ENCODE results near the gene TLL1.

Gene TLL1

DNA sequence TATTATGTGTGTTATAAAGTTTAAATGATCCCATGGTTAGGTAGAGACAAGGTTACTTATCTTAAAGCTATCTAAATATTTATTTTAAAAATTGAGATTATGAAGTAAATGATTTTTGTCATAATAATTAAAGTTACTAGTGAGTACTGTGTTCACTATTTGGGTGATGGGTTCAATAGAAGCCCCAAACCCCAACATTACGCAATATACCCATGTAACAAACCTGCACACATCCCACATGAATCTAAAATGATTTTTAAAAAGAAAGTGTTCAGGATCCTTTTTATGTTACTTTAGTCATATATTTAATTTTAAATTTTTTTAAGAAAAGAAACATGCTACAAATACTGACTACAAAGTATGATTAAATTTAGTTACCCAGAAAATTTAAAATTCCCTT, 193.9 kb downstream of the TLL1 start:
- DNase-seq = no peak

DNA sequence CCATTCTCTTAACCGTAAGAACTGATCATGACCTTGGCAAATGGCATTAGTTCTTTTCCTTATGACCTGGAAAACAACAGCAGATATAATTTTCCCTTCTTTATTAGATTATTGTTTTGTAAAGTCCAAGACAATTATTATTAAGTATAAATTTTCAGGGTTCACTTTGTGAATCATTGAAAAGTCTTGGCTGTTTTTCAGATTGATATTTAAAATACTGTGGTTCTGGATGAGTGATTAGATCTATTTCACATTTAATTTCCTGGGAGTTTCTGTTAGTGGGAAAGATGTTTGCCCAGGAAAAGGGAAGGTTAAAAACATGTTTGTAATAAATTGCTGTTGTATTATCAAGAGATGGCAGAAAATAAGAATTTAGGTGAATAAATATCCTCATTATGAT, 194.9 kb downstream of the TLL1 start:
- no peak for DNase-seq

DNA sequence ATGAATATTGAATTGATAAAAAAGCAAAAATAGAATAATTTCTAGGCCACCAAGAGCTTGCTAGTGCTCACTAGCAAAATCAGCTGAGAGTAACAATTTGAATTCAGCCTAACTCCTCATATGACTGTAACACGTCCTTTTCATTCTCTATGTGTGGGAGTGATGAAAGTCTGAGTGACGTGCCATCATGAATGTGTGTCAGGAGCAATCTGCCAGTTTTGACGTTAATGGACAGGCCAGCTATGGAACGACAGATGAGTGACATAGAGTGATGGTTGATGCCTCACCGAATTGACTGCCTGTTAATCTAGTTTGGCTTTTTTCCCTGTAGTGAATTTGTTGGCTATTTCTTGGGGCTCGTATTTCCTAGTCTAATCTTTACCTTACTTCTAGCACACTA, 200.7 kb downstream of the TLL1 start:
- DNase-seq = no peak

DNA sequence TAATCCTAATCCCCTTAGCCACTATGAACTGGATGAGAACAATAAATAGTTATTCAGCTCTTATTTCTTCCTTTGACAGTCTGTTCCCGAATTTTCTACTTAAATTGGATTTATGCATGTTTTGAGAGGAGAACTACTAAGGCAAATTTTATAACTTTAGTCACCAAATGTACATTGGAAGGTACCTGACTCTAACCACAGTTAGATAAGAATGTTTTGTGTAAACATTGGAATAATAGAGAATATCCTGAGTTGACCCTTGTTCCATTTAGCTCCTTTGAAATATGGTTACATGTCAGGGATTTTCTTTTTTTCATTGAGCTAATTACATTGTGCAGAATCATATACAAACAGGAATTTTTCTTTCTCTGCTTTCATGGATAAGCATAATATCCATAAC, 202.6 kb downstream of the TLL1 start:
- no peak for DNase-seq

DNA sequence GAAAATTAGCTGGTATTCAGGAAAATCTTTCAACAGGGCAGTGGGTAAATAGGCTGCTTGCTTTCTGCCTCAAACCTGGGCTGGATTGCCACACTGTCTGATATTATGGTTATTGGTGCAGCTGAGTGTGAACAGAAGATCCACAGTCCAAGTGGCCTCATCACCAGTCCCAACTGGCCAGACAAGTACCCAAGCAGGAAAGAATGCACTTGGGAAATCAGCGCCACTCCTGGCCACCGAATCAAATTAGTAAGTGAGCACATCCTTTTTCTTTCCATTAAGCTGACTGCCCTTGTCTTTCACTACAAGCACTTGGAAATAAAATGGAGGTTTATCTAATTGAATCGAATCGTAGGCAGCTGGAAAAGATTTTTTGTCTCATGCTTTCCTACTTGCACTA, 204.7 kb downstream of the TLL1 start:
- no peak for DNase-seq

DNA sequence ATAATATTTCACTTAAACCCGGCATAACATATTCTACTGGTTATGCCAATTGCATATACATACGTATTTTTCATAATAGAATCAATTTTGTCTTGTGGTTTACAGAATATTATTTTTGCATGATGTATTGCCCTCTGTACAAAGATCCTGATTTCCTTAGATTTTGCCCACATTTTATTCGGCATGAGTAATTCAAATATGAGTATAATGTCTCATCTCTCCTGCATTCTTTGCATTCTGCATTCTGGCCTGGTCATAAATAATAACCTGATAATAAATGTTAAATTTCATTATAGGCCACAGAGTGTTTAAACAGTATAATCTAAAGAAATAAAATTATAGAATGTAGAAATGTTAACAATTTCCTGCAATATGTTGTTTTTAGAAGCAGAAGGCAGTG, 205.3 kb downstream of the TLL1 start:
- DNase-seq = no peak

DNA sequence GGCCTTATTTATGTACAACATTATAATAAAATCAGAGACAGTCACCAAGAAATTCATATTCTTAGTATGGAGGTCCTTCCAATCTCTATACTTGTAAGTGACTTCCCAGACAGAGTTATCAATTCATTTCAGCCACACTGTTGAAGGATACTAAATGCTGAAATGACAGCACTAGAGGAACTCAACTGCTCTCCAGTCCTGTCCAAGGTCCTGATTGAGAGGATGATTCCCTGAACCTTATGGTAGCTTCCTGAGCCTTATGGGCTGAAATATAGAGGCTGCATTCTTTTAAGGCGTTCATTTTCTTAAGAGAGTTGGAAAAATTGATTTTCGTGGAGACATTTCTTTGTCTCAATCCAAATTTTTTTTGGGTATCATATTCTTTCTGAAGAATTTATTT, 205.9 kb downstream of the TLL1 start:
- DNase-seq = no peak

DNA sequence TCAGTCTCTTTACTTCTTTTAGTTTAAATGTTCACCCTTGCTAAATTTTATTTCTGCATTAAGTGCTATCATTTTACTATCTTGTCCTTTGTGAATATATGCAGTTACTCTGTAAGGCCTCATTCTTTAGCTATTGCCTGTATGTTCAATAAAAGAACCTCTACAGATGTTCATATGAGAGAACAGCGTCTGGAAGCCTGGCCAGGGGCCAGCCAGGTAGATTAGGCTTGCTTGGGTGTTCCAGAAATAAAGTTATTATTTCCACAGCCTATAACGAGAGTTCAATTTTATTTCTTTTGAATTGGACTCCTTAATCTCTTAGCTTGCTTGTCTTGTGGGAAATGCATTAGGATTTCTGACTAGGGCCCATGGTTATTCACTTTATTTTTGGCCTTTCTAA, 214.5 kb downstream of the TLL1 start:
- DNase-seq = no peak

DNA sequence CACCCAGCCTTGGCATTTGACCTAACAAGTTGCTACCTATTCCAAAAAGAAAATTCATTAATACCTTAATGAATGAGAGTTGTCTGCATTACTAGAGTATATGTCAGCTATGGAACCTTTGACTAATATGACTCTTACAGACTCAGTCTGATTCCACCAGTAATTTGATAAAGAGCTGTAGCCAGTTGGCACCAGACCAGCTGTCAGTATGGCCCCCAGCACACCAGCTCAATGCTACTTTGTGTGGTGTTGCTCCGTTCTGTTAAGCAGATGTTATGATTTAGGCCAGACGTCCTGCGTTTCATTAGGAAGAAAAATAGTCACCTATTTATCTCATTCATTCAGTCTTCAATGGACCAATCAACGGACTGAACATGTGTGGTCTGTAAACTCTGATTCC, 215.5 kb downstream of the TLL1 start:
- no peak for DNase-seq

DNA sequence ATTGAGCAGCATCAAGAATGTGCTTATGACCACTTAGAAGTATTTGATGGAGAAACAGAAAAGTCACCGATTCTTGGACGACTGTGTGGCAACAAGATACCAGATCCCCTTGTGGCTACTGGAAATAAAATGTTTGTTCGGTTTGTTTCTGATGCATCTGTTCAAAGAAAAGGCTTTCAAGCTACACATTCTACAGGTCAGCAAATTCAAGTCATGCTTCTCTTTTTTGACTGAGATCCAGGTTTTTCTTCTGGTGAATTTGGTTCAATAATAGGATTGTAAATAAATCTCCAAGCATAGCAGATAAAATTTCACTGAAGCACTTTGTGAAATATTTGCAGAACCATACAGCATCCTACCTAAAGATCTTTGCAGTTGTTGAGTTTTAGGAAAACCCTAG, 218.1 kb downstream of the TLL1 start:
- DNase-seq = no peak

DNA sequence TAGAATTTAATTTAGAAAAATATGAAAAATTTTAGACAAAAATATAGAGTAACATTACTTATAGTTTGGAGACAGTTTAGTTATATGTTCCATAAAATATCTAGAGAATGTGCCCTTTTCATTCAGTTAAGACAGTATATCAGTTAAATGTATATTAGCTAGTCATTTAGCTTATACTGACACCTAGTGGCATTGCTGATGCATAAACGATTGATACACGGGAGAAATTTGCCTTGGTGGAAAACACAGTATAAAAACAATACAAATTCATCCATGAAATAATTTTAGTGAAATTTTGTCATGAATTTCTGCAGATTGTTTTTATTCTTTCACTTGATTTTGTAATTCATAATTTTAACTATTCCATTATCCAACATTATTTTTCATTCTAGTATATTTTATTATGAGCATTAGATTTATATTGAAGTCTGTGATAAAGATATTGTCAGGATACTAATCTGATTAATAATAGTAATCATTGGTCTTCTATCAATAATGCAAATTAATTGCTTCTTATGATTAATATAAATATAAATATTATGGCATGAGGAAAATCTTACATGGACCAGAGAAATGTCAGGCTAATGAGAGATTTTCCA, 219.0 kb downstream of the TLL1 start:
- no peak for DNase-seq

DNA sequence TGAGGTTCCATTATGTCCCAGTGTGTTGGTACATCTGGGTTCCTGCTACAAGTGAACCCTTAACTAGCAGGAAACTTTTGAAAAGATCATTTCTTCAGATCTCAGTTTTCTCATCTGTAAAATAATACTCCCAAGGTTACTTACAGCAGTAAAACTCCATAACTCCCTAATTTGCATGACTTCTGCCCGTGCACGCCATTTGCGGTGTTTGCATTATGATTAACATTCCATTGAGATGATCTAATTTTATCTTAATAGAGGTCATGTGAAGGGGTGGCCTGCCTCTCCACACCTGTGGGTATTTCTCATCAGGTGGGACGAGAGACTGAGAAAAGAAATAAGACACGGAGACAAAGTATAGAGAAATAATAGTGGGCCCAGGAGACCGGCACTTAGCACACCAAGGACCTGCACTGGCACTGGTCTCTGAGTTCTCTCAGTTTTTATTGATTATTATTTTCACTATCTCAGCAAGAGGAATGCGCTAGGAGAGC, 219.8 kb downstream of the TLL1 start:
- DNase-seq = no peak

DNA sequence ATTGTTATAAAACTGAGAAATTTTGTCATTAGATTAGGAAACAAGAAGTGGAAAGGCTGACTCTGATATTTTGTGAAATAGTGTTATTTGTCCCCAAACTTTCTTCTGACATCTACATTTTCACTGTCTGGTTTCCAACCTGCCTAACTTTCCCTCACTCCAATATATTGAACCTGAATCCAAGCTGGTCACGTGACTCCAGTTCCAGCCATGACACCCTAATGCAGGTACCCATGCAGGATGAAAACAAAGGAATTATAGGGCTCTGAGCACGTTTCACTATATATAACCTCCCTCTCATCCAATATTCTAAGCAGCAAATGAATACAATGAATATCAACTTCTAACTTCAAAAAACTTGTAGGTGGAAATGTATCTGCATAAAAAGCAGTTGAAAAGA, 231.6 kb downstream of the TLL1 start:
- no peak for DNase-seq

DNA sequence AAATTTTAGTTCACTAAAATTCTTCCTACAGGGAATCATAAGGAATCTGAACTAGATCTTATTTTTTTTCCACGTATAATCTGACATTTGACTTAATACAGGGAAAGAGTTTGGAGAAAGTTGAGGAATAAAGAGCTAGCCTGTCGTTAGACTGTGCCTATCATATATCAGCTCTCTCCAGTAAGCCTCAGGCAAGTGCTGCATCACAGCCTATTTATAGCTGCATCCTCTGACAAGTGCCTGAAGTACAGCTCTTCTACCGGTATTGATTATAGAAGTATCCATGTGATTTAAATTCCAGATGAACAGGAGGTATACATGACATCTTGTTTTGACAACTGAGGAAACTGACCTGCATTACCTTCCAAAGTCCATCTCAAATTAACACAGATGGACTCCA, 248.9 kb downstream of the TLL1 start:
- no peak for DNase-seq

DNA sequence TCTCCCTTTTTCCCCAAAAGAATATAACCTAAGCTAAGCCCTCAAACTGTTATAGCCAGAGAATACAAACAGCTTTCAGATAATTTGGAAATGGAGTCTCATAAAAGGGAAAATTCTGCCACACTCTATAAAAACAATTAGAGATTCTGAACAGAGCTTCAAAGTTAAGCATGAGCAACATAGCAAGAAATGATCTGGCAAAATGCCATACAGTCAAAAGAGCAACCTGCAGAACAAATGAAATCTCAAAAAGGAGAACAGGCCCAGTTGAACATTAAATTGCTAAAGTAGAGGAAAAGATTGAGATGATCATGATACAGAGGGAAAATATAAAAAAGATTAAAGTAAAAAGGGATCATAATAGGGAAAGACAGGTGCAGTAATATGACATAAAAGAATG, 250.5 kb downstream of the TLL1 start:
- no peak for DNase-seq

DNA sequence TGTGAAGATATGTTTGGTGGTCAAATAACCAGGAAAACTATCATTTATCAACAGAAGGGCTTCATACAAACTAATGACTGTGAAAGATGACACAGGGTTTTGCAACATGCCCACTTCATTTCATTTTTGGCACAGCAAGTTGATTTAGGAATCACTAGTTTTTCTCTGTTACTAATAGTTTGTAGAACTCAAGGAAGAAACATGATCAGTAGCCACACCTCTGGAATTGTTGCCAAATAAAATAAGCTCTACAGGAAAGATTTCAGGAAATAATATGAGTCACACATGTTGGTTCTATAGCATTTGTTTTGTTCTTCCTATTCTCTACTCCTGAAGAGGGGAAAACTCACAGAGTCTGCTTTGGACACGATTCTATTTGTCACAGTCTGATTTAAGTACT, 255.4 kb downstream of the TLL1 start:
- DNase-seq = no peak

DNA sequence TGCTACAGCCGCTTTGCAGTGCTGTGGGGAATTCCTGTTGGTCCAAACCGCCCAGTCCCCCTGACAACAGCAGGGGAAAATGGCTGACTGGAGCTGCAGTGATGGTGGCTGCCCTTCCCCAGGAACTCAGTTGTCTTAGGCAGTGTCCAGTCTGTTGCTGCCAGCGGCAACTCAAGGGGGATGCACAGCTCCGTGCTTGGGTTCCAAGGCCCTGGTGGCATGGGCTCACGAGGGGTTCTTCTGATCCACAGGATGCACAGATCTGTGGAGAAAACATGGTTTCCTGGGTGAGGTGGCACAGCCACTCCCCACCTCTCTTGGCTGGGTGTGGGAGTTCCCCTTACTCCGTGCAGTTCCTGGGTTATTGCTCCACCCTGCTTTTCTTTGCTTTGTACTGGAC, 261.2 kb downstream of the TLL1 start:
- DNase-seq = no peak

DNA sequence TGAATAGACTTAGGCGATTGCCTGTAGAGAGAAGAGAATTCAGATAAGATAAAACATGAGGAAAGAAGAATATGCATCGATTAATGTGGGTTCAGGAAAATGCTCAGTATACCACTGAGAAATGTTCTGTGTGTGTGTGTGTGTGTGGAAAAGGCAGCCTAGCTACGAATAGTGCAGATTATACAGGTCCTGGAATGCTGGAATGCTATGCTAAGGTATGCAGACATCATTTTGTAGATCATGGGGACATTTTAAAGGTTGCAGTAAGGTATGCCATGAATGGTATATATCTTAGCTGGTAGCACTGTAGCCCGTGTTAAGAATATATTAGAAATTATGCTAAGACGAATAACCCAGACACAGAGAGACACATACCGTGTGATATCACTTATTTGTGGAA, 267.9 kb downstream of the TLL1 start:
- DNase-seq = no peak

DNA sequence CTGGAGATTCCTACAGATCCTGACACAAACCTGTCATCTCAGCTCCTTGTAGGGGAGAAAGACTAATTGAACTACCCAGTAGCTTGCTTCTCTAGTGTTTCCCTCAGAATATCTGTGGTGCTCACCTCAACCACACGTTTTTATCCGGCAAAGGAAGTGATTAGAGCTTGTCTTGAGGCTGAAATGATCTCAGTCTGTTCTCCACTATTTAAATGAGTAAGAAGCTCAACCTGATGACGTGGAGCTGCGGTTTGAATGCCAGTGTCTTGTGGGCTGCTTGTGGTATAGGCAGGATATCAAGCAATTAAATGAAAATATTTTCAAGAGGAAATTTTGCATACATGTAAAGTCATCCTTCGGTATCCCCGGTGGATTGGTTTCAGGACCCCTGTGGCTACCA, 270.2 kb downstream of the TLL1 start:
- DNase-seq = no peak

DNA sequence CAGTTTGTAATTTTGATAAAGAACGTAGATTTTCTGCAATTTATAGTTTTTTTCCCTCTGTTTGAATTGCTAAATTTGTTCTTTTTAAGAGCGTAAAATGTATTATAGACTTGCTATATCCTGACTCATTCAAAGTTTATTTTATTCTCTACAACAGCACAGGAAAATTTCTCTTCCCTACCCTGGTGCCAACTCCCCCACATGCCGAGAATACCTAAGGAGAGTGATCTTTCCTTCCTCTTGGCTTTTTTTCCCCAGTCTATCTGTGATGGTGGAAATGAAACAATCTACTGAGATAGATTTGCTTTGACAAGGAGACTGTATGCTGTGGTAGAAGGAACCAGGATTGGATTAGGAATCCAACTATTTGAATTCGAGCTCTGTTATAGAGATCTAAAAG, 271.6 kb downstream of the TLL1 start:
- no peak for DNase-seq

DNA sequence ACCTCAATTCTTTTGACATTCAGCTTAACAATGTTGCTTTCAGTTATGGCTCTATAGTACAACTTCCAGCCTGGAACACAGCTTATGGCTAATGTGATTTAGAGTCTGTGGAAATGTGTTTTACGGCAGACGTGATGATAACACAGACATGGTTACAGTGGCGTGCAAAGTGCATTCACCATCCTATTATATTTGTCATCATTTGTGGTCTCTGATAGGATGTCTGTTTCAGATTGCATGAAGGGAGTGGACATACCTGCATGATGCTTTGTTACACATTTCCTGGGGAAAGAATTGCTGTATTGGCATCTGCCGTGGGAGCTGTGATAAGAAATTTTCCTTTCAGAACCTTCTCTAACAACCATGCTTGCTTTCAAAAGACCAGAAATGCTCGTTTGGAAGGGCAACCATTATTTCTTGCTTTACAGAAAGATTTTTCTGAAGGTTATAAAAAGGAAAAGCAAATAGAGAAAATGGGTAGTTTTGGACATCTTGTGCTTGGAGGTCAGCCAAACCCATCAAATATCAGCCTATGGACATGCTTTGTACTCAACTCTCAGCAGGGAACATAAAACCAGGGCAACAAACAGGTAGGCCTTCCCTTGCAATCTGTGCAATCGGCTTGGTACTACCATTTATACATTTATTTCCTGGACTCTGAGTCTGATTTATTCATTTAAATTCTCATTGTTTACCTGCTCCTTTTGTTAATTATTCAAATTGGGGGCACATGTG, 273.9 kb downstream of the TLL1 start:
- DNase-seq = no peak
